Fibroblast of skin of scalp (primary cell): Measurements from ENCODE around the gene HMGN1.

Experiments used
- DNase-seq: peaks from one replicate; pipeline ENCODE4 v3.0.0-alpha.2; 2013

HMGN1 gene

GRCh38 chr21:39367783-39368182 lies 18.9 kb upstream of the HMGN1 start:
- no peak for DNase-seq

GRCh38 chr21:39366563-39366962 lies 17.7 kb upstream of the HMGN1 start:
- DNase-seq = no peak

DNA sequence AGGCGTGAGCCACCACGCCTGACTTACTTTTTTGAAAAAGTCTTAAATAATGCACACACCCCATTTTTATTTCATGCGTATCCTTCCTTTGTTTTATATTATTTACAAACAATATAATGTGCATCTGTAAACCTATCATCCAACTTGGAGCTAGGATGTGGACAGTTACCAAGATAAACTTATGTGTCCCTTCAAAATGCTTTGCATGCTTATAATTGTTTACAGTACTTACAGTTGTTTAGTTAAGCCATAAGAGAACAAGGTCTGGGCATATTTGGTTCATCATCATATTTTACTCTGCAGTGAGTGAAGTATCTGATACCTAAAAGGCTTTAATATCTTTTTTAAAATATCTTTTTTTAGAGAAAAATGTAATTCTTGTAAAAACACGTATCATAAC lies 16.1 kb upstream of the HMGN1 start:
- no peak for DNase-seq

DNA sequence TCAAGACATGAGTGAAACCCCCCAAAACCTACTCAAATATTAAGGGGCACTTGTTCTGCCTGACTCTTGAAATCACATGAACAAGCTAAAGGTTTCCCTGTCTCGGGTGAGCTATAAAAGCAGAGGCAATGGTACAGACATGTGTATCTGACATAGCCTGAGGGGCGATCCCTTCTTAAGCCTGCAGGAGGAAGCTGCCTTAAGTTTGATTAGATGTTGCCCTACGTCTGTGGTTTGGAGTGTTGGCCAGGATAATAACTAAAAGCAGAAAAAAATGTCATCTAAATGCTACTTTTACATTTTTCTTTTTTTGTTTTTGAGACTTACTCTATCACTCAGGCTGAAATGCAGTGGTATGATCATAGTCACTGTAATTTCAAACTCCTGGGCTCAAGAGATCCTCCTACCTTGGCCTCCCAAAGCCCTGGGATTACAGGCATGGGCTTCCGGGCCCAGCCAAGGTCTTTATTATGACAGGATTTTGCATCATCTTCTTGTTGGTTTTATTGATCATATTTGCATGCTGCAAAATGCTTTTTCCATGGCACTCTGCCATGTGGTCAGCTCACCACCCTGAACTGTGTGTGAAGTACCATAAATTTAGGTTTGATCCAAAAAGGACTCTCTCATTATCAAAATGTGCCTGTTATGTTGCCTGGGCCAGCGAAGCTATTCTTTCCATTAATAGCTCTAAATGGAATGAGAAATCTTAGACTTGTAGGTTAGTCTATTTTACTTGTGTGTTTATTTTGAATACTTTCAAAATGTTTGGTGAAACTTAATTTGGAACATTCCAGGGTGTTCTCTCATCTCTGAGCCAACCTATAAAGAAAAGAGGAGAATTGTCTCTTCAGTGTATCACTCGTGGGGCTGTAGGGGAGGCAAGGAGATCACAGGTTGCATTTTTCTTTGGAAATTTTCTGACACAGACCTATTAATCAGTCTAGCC lies 15.0 kb upstream of the HMGN1 start:
- peak; percentile 34 for DNase-seq

DNA sequence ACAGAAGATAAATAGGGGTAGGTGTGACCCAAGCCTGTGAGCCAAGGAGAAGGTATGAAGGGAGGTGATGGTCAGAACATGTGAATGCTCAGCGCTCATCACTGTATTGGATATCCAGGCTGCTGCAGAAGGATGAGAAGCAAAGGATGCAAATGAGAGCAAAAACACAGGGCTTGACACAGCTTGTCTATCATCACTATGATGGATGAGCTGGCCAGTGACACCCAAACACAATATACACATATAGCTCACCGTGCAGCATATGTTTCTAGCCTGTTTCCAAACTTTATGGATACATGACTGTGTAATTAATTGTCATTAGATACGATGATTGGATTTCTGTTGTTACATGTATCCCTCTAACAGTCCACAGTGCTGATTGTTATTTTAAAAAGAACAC lies 13.8 kb upstream of the HMGN1 start:
- DNase-seq = no peak

- no peak for DNase-seq
These were observed 10.5 kb upstream of the HMGN1 start for GRCh38 chr21:39359382-39359781.

GRCh38 chr21:39353295-39353694 lies 4.4 kb upstream of the HMGN1 start:
- peak; percentile 8 for DNase-seq

DNA sequence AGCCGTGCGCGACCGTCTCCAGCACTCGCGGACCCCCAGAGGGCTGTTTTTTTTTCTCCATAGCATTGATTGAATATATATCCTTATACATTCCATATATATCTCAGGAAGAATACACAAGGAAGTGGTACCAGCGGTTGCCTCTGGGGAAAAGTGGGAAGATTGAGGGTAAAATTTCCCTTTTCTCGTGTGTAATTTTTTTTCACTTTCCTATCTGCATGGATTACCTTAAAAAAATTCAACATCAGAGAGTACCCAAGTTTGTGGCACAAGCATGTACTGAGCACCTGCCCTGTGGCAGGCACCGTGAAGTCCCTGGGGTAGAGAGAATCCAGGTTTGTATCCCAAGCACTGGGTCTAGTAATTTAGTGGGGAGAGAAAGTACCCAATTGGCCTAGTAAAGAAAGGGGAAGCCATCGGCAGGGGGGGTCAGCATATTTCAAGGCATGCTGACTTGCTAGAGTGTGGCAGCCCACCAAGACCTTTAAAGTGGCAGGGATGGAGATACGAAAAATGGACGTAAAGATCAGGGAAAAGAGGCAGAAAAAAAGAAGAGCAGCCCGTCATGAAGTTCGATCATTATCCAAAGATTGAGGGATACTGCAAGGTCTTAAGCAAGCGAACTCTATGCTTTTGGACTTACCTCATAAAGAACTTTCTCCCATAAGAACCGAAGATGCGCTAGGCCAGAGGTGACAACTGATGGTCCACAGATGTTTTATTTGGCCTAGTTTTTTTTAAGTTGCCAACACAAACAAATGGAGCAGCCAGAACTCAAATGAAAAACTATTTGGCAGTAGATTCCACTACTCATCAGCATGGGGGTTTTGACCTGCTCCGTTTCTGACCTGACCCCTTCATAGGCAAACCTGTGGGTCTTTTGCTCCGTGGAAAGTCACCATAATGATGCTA lies 1.5 kb upstream of the HMGN1 start:
- DNase-seq = no peak

DNA sequence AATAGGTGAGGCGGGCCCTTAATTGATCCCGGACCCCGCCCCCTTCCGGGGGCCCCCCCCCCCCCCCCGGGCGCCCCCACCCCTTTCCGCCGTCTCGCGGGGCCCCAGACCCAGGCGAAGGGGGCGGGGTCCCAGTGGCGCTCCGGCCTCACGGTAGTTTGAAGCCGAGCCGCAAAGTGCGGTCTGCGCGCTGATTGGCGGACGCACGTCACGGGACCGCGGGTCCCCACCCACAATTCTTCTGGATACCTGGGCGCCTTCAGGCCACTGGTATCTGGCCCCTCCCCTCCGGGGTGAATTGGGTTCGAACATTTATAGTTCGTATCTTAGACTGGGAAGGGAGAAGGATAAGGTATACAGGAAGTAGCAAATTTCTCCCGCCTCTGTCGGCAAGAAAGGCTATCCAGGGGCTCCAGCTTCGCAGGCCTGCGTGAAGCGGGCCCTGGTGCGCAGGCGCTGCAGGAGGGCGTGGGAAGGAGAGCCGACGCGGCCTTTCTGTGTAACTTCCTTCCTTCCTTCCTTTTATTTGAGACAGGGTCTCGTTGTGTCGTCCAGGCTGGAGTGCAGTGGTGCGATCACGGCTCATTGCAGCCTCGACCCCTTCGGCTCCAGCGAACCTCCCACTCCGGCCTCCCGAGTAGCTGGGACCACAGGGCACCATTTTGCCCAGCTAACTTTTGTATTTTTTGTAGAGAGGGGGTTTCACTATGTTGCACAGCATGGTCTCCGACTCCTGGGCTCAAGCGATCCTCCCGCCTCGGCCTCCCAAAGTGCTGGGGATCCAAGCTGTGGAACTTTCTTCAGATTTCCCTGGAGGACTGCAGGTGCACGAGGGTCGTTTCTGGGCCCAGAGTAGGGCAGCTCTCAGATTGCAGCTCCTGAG lies 564 bp upstream of the HMGN1 start:
- DNase-seq = peak; percentile 96

- DNase-seq = no peak
These were observed 891 bp downstream of the HMGN1 start for GRCh38 chr21:39348040-39348354.

DNA sequence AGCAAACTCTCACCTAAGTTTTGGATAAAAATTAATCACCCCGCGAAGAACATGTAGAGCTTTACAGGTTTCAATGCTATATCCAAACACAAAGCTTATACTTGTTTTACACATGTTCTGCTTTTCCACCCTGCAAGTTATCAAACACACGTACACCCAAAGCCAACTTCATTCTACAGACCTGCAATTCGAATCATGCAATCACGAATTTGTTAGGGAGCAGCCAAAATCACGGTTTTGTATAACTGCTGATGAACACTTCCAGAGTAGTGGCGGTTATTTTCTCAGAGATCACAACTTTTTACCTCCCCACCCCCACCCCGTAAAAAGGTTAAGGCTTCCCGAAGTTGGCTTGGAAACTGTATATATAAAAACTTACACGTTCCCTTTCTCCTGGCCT lies 1.4 kb downstream of the HMGN1 start:
- no peak for DNase-seq

GRCh38 chr21:39346671-39347331 lies 2.1 kb downstream of the HMGN1 start:
- DNase-seq = no peak

DNA sequence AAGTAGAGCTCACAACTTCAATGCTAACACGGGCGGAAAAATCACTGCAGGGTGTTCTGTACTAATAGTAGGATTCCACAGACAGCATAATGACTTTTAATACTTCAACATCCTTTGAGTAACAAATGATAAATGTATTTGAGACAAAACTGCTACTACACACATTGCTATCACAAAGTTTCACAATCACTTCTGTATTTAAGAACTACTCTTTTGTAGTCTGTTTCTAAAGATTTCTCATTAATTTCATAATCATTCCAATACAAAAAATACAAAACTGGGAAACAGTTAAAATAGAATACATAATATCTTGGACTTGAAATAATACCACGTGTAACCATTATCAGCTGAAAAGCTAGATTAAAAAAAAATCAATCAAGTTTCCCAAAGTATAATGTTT lies 2.7 kb downstream of the HMGN1 start:
- no peak for DNase-seq

DNA sequence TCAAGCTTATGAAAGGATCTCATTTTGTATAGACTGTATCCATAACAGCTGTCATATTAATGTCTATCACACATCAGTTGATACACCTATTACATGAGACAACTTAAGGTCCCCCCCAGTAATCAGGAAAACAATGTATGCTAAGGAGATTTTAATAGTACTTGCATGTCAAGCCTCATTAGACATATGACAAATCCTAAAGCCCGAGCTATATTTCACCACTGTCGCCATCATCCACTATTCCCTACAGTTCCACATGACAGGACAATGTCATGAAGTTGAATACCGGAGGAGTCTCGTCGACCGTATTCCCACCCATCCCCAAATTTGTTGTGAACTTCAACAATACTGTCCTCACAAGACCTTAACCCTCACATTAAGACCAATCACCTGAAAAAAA lies 3.4 kb downstream of the HMGN1 start:
- DNase-seq = no peak

GRCh38 chr21:39344848-39345247 lies 4.0 kb downstream of the HMGN1 start:
- DNase-seq = no peak

DNA sequence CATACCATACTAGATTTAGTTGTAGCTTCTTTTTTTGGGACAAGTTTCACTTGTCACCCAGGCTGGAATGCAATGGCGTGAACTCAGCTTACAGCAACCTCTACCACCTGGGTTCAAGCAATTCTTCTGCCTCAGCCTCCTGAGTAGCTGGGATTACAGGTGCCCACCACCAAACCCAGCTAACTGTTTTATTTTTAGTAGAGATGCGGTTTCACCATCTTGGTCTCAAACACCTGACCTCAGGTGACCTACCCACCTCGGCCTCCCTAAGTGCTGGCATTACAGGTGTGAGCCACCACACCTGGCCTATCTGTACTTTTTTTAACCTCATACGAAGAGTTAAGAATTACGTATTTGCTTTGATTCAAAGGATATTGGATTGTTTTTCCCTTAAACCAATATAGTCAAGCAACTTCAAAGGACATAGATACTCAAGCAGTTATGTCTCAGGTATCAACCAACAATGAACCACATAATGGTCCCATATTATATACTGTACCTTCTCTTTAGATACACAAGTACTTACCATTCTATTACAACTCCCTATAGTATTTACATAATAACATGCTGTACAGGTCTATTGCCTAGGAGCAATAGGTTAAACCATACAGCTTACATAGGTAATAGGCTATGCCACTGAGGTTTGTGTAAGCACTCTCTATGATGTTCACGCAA lies 7.5 kb downstream of the HMGN1 start:
- no peak for DNase-seq

- DNase-seq = no peak
These were observed 8.2 kb downstream of the HMGN1 start for GRCh38 chr21:39340687-39341086.

DNA sequence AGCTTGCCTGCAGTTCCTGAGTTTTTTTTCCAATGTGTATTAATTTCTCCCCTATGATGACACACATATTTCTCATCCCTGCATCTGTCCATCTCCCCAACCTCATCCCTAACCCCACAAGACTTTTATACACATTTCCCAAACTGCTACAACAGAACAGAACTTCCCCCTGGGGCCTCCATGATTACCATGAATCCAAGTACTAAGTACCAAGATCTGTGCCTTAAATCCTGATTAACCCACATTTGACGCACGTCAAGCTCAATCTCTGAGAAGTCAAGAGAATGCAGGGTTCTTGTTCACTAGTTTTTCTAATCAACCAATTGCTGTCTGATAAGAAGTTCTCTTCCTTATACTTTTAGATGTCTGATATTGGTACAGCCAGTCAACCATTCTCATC lies 9.7 kb downstream of the HMGN1 start:
- DNase-seq = no peak

GRCh38 chr21:39336457-39337008 lies 12.4 kb downstream of the HMGN1 start:
- DNase-seq = no peak

DNA sequence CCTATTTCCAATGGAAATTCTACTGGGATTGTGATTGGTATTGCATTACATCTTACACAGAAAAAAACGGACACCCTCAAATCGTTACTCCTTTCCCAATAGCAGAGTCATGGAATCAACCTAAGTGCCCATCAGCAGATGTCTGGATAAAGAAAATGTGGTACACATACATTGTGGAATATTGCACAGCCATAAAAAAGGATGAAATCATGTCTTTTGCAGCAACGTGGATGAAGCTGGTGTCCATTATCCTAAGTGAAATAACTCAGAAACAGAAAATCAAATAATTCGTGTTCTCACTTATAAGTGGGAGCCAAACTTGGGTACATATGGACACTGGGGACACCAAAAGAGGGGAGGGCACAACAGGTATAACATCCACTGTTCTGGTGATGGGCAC lies 14.3 kb downstream of the HMGN1 start:
- DNase-seq = no peak

DNA sequence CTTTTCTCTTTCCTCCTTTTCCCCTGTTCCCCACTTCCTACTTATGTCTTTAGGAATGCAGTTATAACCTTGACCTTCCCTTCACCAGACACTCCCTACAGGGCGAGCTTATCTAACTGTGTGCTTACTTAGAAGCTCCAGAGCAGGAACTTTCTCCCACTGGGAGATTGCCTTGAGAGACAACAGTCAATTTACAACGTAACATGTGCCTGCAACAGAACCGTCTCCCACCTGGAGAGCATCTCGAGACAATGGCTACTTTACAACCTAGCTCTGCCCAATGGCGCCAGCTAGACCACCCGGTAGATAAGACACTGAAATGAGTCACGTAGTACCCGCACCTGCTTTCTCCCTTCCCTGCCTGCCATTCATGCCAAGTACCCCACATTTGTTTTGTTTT lies 16.7 kb downstream of the HMGN1 start:
- DNase-seq = no peak
